K562 (cell line): ENCODE results near the gene AKAP6. TPM values are rescaled to one million over a fixed set of nuclear protein-coding genes. Genes with fewer than 3 reads are reported as not detected.

Source experiments
- ATAC-seq: fragments of 200-7000 bp; cut with Tn5 transposase; 3 replicates; pipeline ENCODE4 v1.9.1; 2020; ENCODE audit warnings: moderate library complexity
- BruUV-seq: library from RNA; stranded (reverse); fragments of 400-500 nt; replicated peaks from 2 replicates; lab custom pipeline; 2021; lab: Mats Ljungman, UMichigan
- CTCF ChIA-PET: fragments of 300-600 bp; formaldehyde crosslinking; extraction: SDS; loops from one replicate; lab custom pipeline; 2021; ENCODE audit warnings: low intra/inter-chr PET ratio; lab: Yijun Ruan, JAX
- POLR2A ChIA-PET: fragments of 300-600, 350-650 bp; sonication (Branson Sonifier 250); formaldehyde crosslinking; extraction: SDS; loops from one replicate; lab custom pipeline; 2021; ENCODE audit warnings: antibody characterized with exemption, inconsistent platforms; lab: Yijun Ruan, JAX
- DNase-seq, 4 experiments: peaks; one replicate each; pipeline versions ENCODE4 v3.0.0 to v3.0.0-alpha.2; 2011 to 2018; ENCODE audit warnings: low spot score in 3 of 4, mixed read lengths in 3 of 4; ENCODE audit errors: extremely low read depth in 1 of 4
- FAIRE-seq: peaks from 2 replicates; lab custom pipeline; 2011; peaks lifted over from hg19 to GRCh38; lab: Jason Lieb, UNC
- H2AFZ ChIP-seq: 2 replicates; pipeline ENCODE4 v1.6.0; 2011; ENCODE audit warnings: low read depth, low read length, control low read depth, inconsistent platforms
- H3K27ac ChIP-seq: fragments of 200-600 bp; 3 replicates; pipeline ENCODE4 v1.8.0; 2011; ENCODE audit warnings: low read depth, mild to moderate bottlenecking, control low read depth, inconsistent platforms, low read length, moderate library complexity, mixed read lengths; ENCODE audit errors: extremely low read depth
- H3K27me3 ChIP-seq, 2 experiments: fragments of 300-600 bp in 1 of 2; 2 replicates in 1 of 2; 3 replicates in 1 of 2; pipeline versions ENCODE4 v1.6.0 to v1.8.0; 2011; ENCODE audit warnings: inconsistent platforms in 2 of 2, low read length in 2 of 2, mild to moderate bottlenecking in 1 of 2, mixed read lengths in 1 of 2, moderate library complexity in 1 of 2; ENCODE audit not compliant: control insufficient read depth in 2 of 2, insufficient read depth in 2 of 2
- H3K36me3 ChIP-seq: fragments of 300-600 bp; 3 replicates; pipeline ENCODE4 v1.8.0; 2011; ENCODE audit warnings: mild to moderate bottlenecking, low read length, inconsistent platforms; ENCODE audit not compliant: control insufficient read depth, insufficient read depth
- H3K4me1 ChIP-seq, 2 experiments: fragments of 200-600 bp in 1 of 2; replicated peaks in 1 of 2; 2 replicates in 1 of 2; 3 replicates in 1 of 2; pipeline versions ENCODE4 v1.5.1 to v1.8.0; 2011; ENCODE audit warnings: inconsistent platforms in 2 of 2, low read length in 2 of 2, mild to moderate bottlenecking in 1 of 2, mixed read lengths in 1 of 2, moderate library complexity in 1 of 2; ENCODE audit not compliant: control insufficient read depth in 2 of 2, insufficient read depth in 2 of 2
- H3K4me2 ChIP-seq: 2 replicates; pipeline ENCODE4 v1.6.1; 2011; ENCODE audit warnings: low read length, control low read depth, inconsistent platforms, mixed read lengths; ENCODE audit not compliant: insufficient read depth
- H3K4me3 ChIP-seq: fragments of 200-600 bp; sonication (generic), shearing (Covaris generic); 2 replicates; pipeline ENCODE4 v1.5.1; 2016; ENCODE audit warnings: control low read depth, inconsistent platforms
- H3K79me2 ChIP-seq: fragments of 200-600 bp; 3 replicates; pipeline ENCODE4 v1.8.0; 2011; ENCODE audit warnings: low read length, inconsistent platforms; ENCODE audit not compliant: control insufficient read depth, insufficient read depth
- H3K9ac ChIP-seq, 2 experiments: 2 replicates each; pipeline versions ENCODE4 v1.6.0 to v1.6.1; 2011; ENCODE audit warnings: low read depth in 2 of 2, low read length in 2 of 2, control low read depth in 1 of 2, inconsistent platforms in 1 of 2, mild to moderate bottlenecking in 1 of 2, mixed read lengths in 1 of 2; ENCODE audit not compliant: insufficient read depth in 1 of 2
- H3K9me1 ChIP-seq: one replicate; pipeline ENCODE4 v1.6.0; 2011; ENCODE audit warnings: inconsistent platforms, mild to moderate bottlenecking, low read length, moderate library complexity; ENCODE audit not compliant: control insufficient read depth, insufficient read depth
- H3K9me3 ChIP-seq: replicated peaks from 2 replicates; pipeline ENCODE4 v1.5.1; 2011; ENCODE audit warnings: low read depth, low read length, inconsistent platforms; ENCODE audit not compliant: control insufficient read depth, insufficient read depth
- H4K20me1 ChIP-seq: replicated peaks from 2 replicates; pipeline ENCODE4 v1.6.1; 2011; ENCODE audit warnings: low read length, inconsistent platforms, mixed read lengths; ENCODE audit not compliant: control insufficient read depth, insufficient read depth
- CREB5 ChIP-seq: fragments of 250-450 bp; sonication (Bioruptor Pico); IDR thresholded peaks from 2 replicates; pipeline ENCODE4 v1.5.0; 2020; ENCODE audit warnings: mild to moderate bottlenecking
- KDM1A ChIP-seq, 2 experiments: fragments of 450-650 bp; IDR thresholded peaks; 2 replicates each; pipeline ENCODE4 v1.6.1; 2016; ENCODE audit warnings: mild to moderate bottlenecking in 2 of 2
- ZBTB9 ChIP-seq: fragments of 450-650 bp; formaldehyde crosslinking; IDR thresholded peaks from 2 replicates; pipeline ENCODE4 v1.4.0; 2020; ENCODE audit warnings: mild to moderate bottlenecking, moderate library complexity
- WGBS: fragments of 100-300 bp; shearing (Covaris generic); methylation state at CpG from one replicate; pipeline ENCODE4 v1.1.6; 2016; ENCODE audit warnings: low coverage, mixed read lengths; ENCODE audit not compliant: insufficient coverage; ENCODE audit errors: missing lambda C conversion rate; 5-methylcytosine and 5-hydroxymethylcytosine counted together
- in situ Hi-C: fragments of 300-500 bp; cut with MboI; formaldehyde crosslinking; loops from 4 replicates; pipeline ENCODE4 v1.15.0; 2018; ENCODE audit warnings: inconsistent platforms, mixed read lengths
- intact Hi-C: fragments of 100-400 bp; cut with micrococcal nuclease; formaldehyde crosslinking; loops from 2 replicates; pipeline ENCODE4 v1.14.2; 2022
- polyA plus RNA-seq, 8 experiments: library from polyadenylated mRNA; depleted of rRNA in 4 of 8; stranded (reverse) in 5 of 8; unstranded in 3 of 8; fragments of >200 nt; fragmentation: Nextera tagmentation in 2 of 8; fragmentation: Illumina TruSeq in 1 of 8; extraction: Ambion mirVana in 2 of 8; extraction: Trizol in 1 of 8; gene quantifications; 2 replicates each; pipeline versions ENCODE4 v1.2.1 to v1.2.3, GENCODE V29; 2011 to 2014; ENCODE audit warnings: inconsistent platforms in 1 of 8, missing spikeins in 1 of 8
- total RNA-seq, 7 experiments: library from RNA; depleted of rRNA in 6 of 7; stranded (reverse); fragments of >200 nt in 6 of 7; fragmentation: Illumina TruSeq in 2 of 7; extraction: Trizol in 2 of 7; gene quantifications; 2 replicates each; pipeline versions ENCODE4 v1.2.1 to v1.2.3, GENCODE V29; 2011 to 2021; ENCODE audit warnings: low replicate concordance in 1 of 7

The AKAP6 gene
- total and polyA plus RNA-seq, 9 of the 15 experiments (the other 6 are each of a cell fraction or from before 2014, with no cell fraction given) = 0.03 to 1.7 (median 0.48) TPM

- no peaks in the 10 kb centered on the region for H4K20me1 ChIP-seq
- intact Hi-C loops = no loop called here
- H3K27ac ChIP-seq = no peak overlapping the region
- ChIA-PET CTCF (no interaction called here), POLR2A (no interaction called here)
- no TSS peak for BruUV-seq
- ATAC-seq (no peak), DNase-seq (no peak), FAIRE-seq (no peak)
- no peak for TF ChIP-seq CREB5 (CRISPR knock-in tag)
- TF ChIP-seq KDM1A (IDR thresholded peaks at IDR 0.05) = no peak
- TF ChIP-seq ZBTB9 (CRISPR knock-in tag) = no peak
- H3K4me2 ChIP-seq = no peak overlapping the region
- H3K9ac ChIP-seq = no peak overlapping the region
- no peaks in the 10 kb centered on the region for H3K36me3 ChIP-seq
- in situ Hi-C loops = loop anchor here (25.0 kb wide), 1 partner anchor 410 kb away; no protein-coding TSS in a partner anchor
- H3K4me1 ChIP-seq = no peaks in the 10 kb centered on the region
- H3K27me3 ChIP-seq = peaks cover 0 to 5% of the 10 kb centered on the region in 2 experiments; a peak in 2 of 5 replicates
- H3K9me3 ChIP-seq = no peaks in the 10 kb centered on the region
- WGBS = 0% methylated on average over 4 of the region's 4 CpGs
- no peak overlapping the region for H3K4me3 ChIP-seq
- no peaks in the 10 kb centered on the region for H3K9me1 ChIP-seq
- no peaks in the 10 kb centered on the region for H3K79me2 ChIP-seq
- H2AFZ ChIP-seq = no peak overlapping the region
These were observed 143.7 kb downstream of the AKAP6 start for GRCh38 chr14:32472512-32473463.
